ENCODE results near the gene ERG28.

GRCh38 chr14:75697918-75698317 is 37.2 kb upstream of the ERG28 start:
- TF ChIP-seq, protein P1, sequence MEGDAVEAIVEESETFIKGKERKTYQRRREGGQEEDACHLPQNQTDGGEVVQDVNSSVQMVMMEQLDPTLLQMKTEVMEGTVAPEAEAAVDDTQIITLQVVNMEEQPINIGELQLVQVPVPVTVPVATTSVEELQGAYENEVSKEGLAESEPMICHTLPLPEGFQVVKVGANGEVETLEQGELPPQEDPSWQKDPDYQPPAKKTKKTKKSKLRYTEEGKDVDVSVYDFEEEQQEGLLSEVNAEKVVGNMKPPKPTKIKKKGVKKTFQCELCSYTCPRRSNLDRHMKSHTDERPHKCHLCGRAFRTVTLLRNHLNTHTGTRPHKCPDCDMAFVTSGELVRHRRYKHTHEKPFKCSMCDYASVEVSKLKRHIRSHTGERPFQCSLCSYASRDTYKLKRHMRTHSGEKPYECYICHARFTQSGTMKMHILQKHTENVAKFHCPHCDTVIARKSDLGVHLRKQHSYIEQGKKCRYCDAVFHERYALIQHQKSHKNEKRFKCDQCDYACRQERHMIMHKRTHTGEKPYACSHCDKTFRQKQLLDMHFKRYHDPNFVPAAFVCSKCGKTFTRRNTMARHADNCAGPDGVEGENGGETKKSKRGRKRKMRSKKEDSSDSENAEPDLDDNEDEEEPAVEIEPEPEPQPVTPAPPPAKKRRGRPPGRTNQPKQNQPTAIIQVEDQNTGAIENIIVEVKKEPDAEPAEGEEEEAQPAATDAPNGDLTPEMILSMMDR (IDR thresholded peaks at IDR 0.05), result no peak
- TF ChIP-seq POLR2A (IDR thresholded peaks at IDR 0.05), result no peak

Data from heart left ventricle (tissue), 13 donors.